OCI-LY7 (cell line): ENCODE results near the gene MSRB3. TPM values are rescaled to one million over a fixed set of nuclear protein-coding genes. Genes with fewer than 3 reads are reported as not detected.

Source experiments
- BruUV-seq: library from RNA; stranded (reverse); fragments of 400-500 nt; replicated peaks from 2 replicates; lab custom pipeline; 2021; lab: Mats Ljungman, UMichigan
- CTCF ChIA-PET: fragments of 300-600 bp; sonication (Branson Sonifier 250); formaldehyde crosslinking; loops from one replicate; lab custom pipeline; 2022; ENCODE audit warnings: antibody characterized with exemption; ENCODE audit not compliant: unreplicated experiment; lab: Charles Lee
- POLR2A ChIA-PET: fragments of 300-600 bp; sonication (Branson Sonifier 250); formaldehyde crosslinking; loops from one replicate; lab custom pipeline; 2022; ENCODE audit warnings: antibody characterized with exemption; lab: Charles Lee
- DNase-seq: peaks from one replicate; pipeline ENCODE4 v3.0.0-alpha.2; 2015; ENCODE audit warnings: low spot score
- H2AFZ ChIP-seq: fragments of 200-600 bp; sonication (generic), shearing (Covaris generic); 2 replicates; pipeline ENCODE4 v1.6.1; 2014; ENCODE audit warnings: mild to moderate bottlenecking, antibody characterized with exemption, low read length, moderate library complexity
- H3K27ac ChIP-seq: fragments of 200-600 bp; sonication (generic); 2 replicates; pipeline ENCODE4 v1.5.1; 2014; ENCODE audit warnings: mixed run types, low read depth, mild to moderate bottlenecking, moderate library complexity, low read length, inconsistent platforms; ENCODE audit not compliant: poor library complexity, severe bottlenecking
- H3K36me3 ChIP-seq: fragments of 200-600 bp; sonication (generic); 2 replicates; pipeline ENCODE4 v1.6.1; 2014; ENCODE audit warnings: mild to moderate bottlenecking, antibody characterized with exemption, low read length, moderate library complexity, mixed read lengths; ENCODE audit not compliant: insufficient read depth
- H3K4me1 ChIP-seq: fragments of 200-600 bp; sonication (generic); 2 replicates; pipeline ENCODE4 v1.5.1; 2014; ENCODE audit warnings: mild to moderate bottlenecking, low read length; ENCODE audit not compliant: insufficient read depth, poor library complexity, severe bottlenecking
- H3K4me2 ChIP-seq: fragments of 200-600 bp; sonication (generic); 2 replicates; pipeline ENCODE4 v1.6.1; 2014; ENCODE audit warnings: mild to moderate bottlenecking, low read length
- H3K4me3 ChIP-seq: fragments of 200-600 bp; sonication (generic); 2 replicates; pipeline ENCODE4 v1.5.1; 2014; ENCODE audit warnings: mild to moderate bottlenecking, low read depth, low read length; ENCODE audit not compliant: poor library complexity, severe bottlenecking
- H3K79me2 ChIP-seq: fragments of 200-600 bp; sonication (generic); 2 replicates; pipeline ENCODE4 v1.6.1; 2016; ENCODE audit warnings: low read depth, mild to moderate bottlenecking, low read length, moderate library complexity, mixed read lengths; ENCODE audit not compliant: insufficient read depth
- H3K9me2 ChIP-seq: fragments of 200-600 bp; sonication (generic); 2 replicates; pipeline ENCODE4 v1.6.1; 2016; ENCODE audit warnings: mild to moderate bottlenecking, low read length, mixed read lengths; ENCODE audit not compliant: insufficient read depth
- H3K9me3 ChIP-seq: fragments of 200-600 bp; sonication (generic); 2 replicates; pipeline ENCODE4 v1.6.1; 2014; ENCODE audit warnings: mild to moderate bottlenecking, mixed run types, low read length, mixed read lengths
- H4K20me1 ChIP-seq: fragments of 200-600 bp; sonication (generic); 2 replicates; pipeline ENCODE4 v1.6.1; 2014; ENCODE audit warnings: mild to moderate bottlenecking, antibody characterized with exemption, low read length, moderate library complexity, mixed read lengths; ENCODE audit not compliant: insufficient read depth
- EZH2phosphoT487 ChIP-seq: fragments of 200-600 bp; sonication (generic); IDR thresholded peaks from 2 replicates; pipeline ENCODE4 v1.6.1; 2018; ENCODE audit warnings: low read depth, borderline replicate concordance, mild to moderate bottlenecking, mixed run types, antibody characterized with exemption, low read length, moderate library complexity, mixed read lengths
- intact Hi-C: fragments of 100-400 bp; cut with micrococcal nuclease; formaldehyde crosslinking; loops from one replicate; pipeline ENCODE4 v1.10.0; 2022; ENCODE audit not compliant: unreplicated experiment
- total RNA-seq, 2 experiments: library from RNA; depleted of rRNA in 1 of 2; stranded (reverse); fragments of >200 nt in 1 of 2; shearing (Covaris generic) in 1 of 2; gene quantifications; 2 replicates each; pipeline ENCODE4 v1.2.3, GENCODE V29; 2014 to 2022
- TF ChIP-seq, protein P1 (sequence below): fragments of 200-600 bp; sonication (generic); conservative IDR thresholded peaks from 2 replicates; pipeline ENCODE4 v1.5.1; 2014; ENCODE audit warnings: mild to moderate bottlenecking, antibody characterized with exemption, low read length, moderate library complexity, mixed read lengths

MSRB3 gene
- total RNA-seq, 2 experiments from 2014 or later, result not detected

DNA sequence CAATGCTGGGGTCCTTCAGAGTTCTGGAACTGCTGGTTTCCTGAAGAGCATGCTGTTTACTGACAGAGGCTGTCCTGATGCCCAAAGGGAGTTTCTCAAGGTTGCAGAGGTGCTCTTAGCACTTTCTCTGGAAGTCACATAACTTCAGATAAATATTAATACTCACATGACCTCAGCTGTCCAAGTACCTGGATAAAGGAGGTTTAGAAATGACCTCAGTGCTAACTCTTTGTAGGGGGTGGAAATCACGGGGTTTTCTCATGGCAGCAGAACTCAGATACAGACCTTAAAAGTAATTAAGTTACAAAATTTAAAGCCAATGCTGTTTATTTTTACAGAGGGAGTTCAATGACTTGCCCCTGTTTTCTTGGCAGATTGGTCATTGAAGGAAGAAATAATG, 225.9 kb downstream of the MSRB3 start:
- intact Hi-C loops, result no loop called here
- no TSS peak for BruUV-seq
- TF ChIP-seq, protein P1, sequence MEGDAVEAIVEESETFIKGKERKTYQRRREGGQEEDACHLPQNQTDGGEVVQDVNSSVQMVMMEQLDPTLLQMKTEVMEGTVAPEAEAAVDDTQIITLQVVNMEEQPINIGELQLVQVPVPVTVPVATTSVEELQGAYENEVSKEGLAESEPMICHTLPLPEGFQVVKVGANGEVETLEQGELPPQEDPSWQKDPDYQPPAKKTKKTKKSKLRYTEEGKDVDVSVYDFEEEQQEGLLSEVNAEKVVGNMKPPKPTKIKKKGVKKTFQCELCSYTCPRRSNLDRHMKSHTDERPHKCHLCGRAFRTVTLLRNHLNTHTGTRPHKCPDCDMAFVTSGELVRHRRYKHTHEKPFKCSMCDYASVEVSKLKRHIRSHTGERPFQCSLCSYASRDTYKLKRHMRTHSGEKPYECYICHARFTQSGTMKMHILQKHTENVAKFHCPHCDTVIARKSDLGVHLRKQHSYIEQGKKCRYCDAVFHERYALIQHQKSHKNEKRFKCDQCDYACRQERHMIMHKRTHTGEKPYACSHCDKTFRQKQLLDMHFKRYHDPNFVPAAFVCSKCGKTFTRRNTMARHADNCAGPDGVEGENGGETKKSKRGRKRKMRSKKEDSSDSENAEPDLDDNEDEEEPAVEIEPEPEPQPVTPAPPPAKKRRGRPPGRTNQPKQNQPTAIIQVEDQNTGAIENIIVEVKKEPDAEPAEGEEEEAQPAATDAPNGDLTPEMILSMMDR, result no peak
- no peak for TF ChIP-seq EZH2phosphoT487

DNA sequence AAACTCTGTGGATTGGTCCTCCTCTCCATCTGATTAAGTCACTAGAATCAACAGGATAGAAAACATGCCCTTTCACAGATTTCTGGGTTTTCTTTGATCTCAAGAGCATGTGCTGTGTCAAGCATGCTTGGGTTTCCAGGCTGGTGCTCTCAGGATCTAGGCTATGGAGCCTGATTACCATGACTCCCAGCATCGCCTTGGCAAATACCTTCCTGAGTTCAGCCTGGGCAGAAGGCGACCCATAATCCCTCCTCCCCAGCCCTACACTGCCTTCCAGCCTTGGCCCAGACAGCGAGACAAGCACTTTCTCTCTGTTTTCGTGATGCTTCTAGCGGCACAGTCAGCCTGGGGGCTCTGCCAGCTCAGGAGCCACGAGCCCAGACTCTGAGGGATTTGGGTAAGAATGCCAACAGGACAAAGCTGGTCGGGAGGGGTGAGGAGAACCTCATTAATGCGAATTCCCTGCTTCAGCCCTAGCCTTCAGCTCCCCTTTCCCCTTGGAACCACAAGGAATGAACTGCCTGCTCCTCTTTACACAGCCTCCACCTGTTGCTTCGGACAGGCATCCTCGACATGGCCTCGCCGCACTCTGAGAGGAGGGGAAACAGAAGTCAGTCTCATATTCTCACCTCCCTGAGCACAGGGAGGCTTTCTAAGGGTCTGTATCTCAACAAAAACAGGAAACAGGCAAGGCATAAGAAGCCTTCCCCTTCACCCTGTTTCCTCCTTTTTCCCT, 227.1 kb downstream of the MSRB3 start:
- DNase-seq, result no peak
- no peak overlapping the region for H2AFZ ChIP-seq
- no peak overlapping the region for H3K4me3 ChIP-seq
- POLR2A ChIA-PET, result no interaction called here
- no peak overlapping the region for H3K27ac ChIP-seq
- H3K4me2 ChIP-seq, result no peak overlapping the region
- no peaks in the 10 kb centered on the region for H3K36me3 ChIP-seq
- no peaks in the 10 kb centered on the region for H4K20me1 ChIP-seq
- CTCF ChIA-PET, result no interaction called here
- no peaks in the 10 kb centered on the region for H3K9me3 ChIP-seq
- BruUV-seq, result no TSS peak
- H3K9me2 ChIP-seq, result no peaks in the 10 kb centered on the region
- no peaks in the 10 kb centered on the region for H3K79me2 ChIP-seq
- no peak for TF ChIP-seq EZH2phosphoT487
- TF ChIP-seq, protein P1, result no peak
- intact Hi-C loops, result no loop called here
- no peaks in the 10 kb centered on the region for H3K4me1 ChIP-seq

More for the DNA sequence above, 225.9 kb downstream of the MSRB3 start:
- no peak for DNase-seq
- ChIA-PET POLR2A (no interaction called here), CTCF (no interaction called here)
- Histone ChIP-seq H3K27ac (no peak overlapping the region), H3K4me1 (no peaks in the 10 kb centered on the region), H3K4me2 (no peak overlapping the region), H3K9me3 (no peaks in the 10 kb centered on the region), H3K79me2 (no peaks in the 10 kb centered on the region), H4K20me1 (no peaks in the 10 kb centered on the region), H2AFZ (no peak overlapping the region), H3K4me3 (no peak overlapping the region), H3K36me3 (no peaks in the 10 kb centered on the region), H3K9me2 (no peaks in the 10 kb centered on the region)

- CTCF ChIA-PET, result no interaction called here
- POLR2A ChIA-PET, result interaction anchor here (0.6 kb wide), 1 partner anchor 621 kb away, joined by 3 read pairs; no protein-coding TSS in a partner anchor
- Histone ChIP-seq H3K4me1 (no peaks in the 10 kb centered on the region), H3K79me2 (no peaks in the 10 kb centered on the region), H3K9me2 (no peaks in the 10 kb centered on the region), H4K20me1 (no peaks in the 10 kb centered on the region), H3K4me2 (no peak overlapping the region), H3K27ac (no peak overlapping the region), H3K9me3 (no peaks in the 10 kb centered on the region), H3K36me3 (no peaks in the 10 kb centered on the region), H3K4me3 (no peak overlapping the region), H2AFZ (no peak overlapping the region)
- intact Hi-C loops, result no loop called here
- no TSS peak for BruUV-seq
- no peak for TF ChIP-seq EZH2phosphoT487
- TF ChIP-seq, protein P1, result no peak
- DNase-seq, result no peak
These were observed 230.0 kb downstream of the MSRB3 start for GRCh38 chr12:65508276-65509035.
